HG03066 (cell line): ENCODE data around the gene AGR2.

Source experiments
- ATAC-seq: cut with Tn5 transposase; IDR thresholded peaks from one replicate; pipeline ENCODE4 v1.9.1; 2021; ENCODE audit warnings: low read depth; ENCODE audit not compliant: unreplicated experiment

Gene AGR2

GRCh38 chr7:16744518-16745250, 60.1 kb downstream of the AGR2 start:
- ATAC-seq: no peak

GRCh38 chr7:16743236-16743635, 61.6 kb downstream of the AGR2 start:
- ATAC-seq: no peak

DNA sequence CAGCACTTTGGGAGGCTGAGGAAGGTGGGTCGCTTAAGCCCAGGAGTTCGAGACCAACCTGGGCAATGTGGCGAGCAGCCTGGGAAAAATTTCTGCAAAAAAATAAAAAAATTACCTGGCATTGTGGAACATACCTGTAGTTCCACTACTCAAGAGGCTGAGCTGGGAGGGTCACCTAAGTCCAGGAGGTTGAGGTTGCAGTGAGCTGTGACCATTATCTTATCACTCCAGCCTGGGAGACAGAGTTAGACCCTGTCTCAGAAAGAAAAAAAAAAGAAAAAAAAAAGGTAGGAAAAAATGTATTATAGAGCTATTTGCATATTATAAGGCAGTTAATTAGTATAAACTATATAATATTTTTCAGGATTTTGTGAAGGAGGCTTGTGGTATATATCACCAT, 62.3 kb downstream of the AGR2 start:
- no peak for ATAC-seq
